22Rv1 (cell line): ENCODE data around the gene ANKRD65.

Source experiments
- CTCF ChIP-seq: fragments of 450-650 bp; IDR thresholded peaks from 2 replicates; pipeline ENCODE4 v1.5.1; 2017; ENCODE audit warnings: mild to moderate bottlenecking
- ZFX ChIP-seq: fragments of 450-650 bp; IDR thresholded peaks from 2 replicates; pipeline ENCODE4 v1.6.1; 2017; ENCODE audit warnings: antibody characterized with exemption, borderline replicate concordance

GRCh38 chr1:1441002-1441888, 20.2 kb upstream of the ANKRD65 start:
- TF ChIP-seq CTCF: peak; percentile 99
- TF ChIP-seq ZFX: no peak
